Liver (tissue), 3 donors: ENCODE results near the gene USP15.
"Not testable (repeated sequence)": the region's sequence is repeated elsewhere in the genome, so short reads cannot be mapped to it uniquely, and the experiment has no call there.

Experiments
- FOXA1 ChIP-seq: IDR thresholded peaks from 2 replicates; pipeline ENCODE4 v1.6.1; 2016; ENCODE audit warnings: antibody characterized with exemption
- RAD21 ChIP-seq, 2 donors: IDR thresholded peaks; 2 replicates each; pipeline ENCODE4 v1.6.1; 2016; ENCODE audit warnings: antibody characterized with exemption in 2 of 2, mild to moderate bottlenecking in 2 of 2
- TAF1 ChIP-seq: conservative IDR thresholded peaks from 2 replicates; pipeline ENCODE4 v1.6.1; 2016; ENCODE audit warnings: antibody characterized with exemption, mild to moderate bottlenecking
- YY1 ChIP-seq: IDR thresholded peaks from 2 replicates; pipeline ENCODE4 v1.6.1; 2016; ENCODE audit warnings: antibody characterized with exemption, mild to moderate bottlenecking
- TF ChIP-seq, protein P1 (sequence below): IDR thresholded peaks from 2 replicates; pipeline ENCODE4 v1.6.1; 2016; ENCODE audit warnings: antibody characterized with exemption
- TF ChIP-seq, protein P2 (sequence below): fragments of 150-350 bp; IDR thresholded peaks from 2 replicates; pipeline ENCODE4 v1.5.1; 2017; ENCODE audit warnings: improper control_type of control experiment, low read depth, low read length; ENCODE audit not compliant: missing input control
- TF ChIP-seq, protein P3 (sequence below): IDR thresholded peaks from 2 replicates; pipeline ENCODE4 v1.6.1; 2016; ENCODE audit warnings: antibody characterized with exemption
- TF ChIP-seq, protein P4 (sequence below): IDR thresholded peaks from 2 replicates; pipeline ENCODE4 v1.6.1; 2016; ENCODE audit warnings: antibody characterized with exemption, mild to moderate bottlenecking
- donor health status: healthy.
- donor health status: healthy.

DNA sequence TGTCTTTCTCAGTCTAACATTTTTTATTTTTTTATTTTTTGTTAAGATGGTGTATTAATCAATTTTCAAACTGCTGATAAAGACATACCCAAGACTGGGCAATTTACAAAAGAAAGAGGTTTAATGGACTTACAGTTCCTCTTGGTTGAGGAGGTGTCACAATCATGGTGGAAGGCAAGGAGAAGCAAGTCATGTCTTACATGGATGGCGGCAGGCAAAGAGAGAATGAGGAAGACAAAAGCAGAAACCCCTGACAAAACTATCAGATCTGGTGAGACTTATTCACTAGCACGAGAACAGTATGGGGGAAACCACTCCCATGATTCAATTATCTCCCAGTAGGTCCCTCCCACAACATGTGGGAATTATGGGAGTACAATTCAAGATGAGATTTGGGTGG lies 195.2 kb downstream of the USP15 start:
- TF ChIP-seq, protein P1, sequence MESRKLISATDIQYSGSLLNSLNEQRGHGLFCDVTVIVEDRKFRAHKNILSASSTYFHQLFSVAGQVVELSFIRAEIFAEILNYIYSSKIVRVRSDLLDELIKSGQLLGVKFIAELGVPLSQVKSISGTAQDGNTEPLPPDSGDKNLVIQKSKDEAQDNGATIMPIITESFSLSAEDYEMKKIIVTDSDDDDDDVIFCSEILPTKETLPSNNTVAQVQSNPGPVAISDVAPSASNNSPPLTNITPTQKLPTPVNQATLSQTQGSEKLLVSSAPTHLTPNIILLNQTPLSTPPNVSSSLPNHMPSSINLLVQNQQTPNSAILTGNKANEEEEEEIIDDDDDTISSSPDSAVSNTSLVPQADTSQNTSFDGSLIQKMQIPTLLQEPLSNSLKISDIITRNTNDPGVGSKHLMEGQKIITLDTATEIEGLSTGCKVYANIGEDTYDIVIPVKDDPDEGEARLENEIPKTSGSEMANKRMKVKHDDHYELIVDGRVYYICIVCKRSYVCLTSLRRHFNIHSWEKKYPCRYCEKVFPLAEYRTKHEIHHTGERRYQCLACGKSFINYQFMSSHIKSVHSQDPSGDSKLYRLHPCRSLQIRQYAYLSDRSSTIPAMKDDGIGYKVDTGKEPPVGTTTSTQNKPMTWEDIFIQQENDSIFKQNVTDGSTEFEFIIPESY, result not testable (repeated sequence)
- TF ChIP-seq, protein P2, sequence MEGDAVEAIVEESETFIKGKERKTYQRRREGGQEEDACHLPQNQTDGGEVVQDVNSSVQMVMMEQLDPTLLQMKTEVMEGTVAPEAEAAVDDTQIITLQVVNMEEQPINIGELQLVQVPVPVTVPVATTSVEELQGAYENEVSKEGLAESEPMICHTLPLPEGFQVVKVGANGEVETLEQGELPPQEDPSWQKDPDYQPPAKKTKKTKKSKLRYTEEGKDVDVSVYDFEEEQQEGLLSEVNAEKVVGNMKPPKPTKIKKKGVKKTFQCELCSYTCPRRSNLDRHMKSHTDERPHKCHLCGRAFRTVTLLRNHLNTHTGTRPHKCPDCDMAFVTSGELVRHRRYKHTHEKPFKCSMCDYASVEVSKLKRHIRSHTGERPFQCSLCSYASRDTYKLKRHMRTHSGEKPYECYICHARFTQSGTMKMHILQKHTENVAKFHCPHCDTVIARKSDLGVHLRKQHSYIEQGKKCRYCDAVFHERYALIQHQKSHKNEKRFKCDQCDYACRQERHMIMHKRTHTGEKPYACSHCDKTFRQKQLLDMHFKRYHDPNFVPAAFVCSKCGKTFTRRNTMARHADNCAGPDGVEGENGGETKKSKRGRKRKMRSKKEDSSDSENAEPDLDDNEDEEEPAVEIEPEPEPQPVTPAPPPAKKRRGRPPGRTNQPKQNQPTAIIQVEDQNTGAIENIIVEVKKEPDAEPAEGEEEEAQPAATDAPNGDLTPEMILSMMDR, result not testable (repeated sequence)
- TF ChIP-seq YY1; FOXA1; TAF1; RAD21 (IDR thresholded peaks at IDR 0.05): not testable (repeated sequence)
- TF ChIP-seq, protein P3, sequence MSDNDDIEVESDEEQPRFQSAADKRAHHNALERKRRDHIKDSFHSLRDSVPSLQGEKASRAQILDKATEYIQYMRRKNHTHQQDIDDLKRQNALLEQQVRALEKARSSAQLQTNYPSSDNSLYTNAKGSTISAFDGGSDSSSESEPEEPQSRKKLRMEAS, result not testable (repeated sequence)
- TF ChIP-seq, protein P4, sequence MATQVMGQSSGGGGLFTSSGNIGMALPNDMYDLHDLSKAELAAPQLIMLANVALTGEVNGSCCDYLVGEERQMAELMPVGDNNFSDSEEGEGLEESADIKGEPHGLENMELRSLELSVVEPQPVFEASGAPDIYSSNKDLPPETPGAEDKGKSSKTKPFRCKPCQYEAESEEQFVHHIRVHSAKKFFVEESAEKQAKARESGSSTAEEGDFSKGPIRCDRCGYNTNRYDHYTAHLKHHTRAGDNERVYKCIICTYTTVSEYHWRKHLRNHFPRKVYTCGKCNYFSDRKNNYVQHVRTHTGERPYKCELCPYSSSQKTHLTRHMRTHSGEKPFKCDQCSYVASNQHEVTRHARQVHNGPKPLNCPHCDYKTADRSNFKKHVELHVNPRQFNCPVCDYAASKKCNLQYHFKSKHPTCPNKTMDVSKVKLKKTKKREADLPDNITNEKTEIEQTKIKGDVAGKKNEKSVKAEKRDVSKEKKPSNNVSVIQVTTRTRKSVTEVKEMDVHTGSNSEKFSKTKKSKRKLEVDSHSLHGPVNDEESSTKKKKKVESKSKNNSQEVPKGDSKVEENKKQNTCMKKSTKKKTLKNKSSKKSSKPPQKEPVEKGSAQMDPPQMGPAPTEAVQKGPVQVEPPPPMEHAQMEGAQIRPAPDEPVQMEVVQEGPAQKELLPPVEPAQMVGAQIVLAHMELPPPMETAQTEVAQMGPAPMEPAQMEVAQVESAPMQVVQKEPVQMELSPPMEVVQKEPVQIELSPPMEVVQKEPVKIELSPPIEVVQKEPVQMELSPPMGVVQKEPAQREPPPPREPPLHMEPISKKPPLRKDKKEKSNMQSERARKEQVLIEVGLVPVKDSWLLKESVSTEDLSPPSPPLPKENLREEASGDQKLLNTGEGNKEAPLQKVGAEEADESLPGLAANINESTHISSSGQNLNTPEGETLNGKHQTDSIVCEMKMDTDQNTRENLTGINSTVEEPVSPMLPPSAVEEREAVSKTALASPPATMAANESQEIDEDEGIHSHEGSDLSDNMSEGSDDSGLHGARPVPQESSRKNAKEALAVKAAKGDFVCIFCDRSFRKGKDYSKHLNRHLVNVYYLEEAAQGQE, result not testable (repeated sequence)
